ENCODE measurements around the gene ANO3. TPM values are rescaled to one million over a fixed set of nuclear protein-coding genes. Genes with fewer than 3 reads are reported as not detected.

ANO3 gene
- total and polyA plus RNA-seq, 2 of the 8 experiments (the other 6 are each of a cell fraction or from before 2014, with no cell fraction given), result not detected

DNA sequence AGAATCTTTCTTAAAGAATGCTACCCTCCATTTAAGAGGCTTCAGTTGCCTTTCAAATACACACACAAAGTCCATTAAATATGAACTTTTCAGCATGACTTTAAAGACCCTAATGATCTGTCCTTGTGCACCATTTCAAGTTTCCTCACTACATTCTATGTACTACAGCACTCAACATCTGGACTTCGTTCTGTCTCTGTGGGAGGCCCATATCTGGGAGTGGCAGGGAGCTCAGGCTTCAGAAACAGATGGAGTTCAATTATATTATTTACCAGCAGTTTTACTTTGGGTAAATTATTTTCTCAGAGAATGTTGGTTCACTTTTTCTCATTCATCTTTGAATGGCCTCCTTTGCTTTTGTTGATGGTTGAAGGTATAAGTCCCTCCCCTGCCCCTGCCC is 67.4 kb downstream of the ANO3 start:
- ChIA-PET CTCF (ENCODE audit: partially characterized antibody) (no interaction called here), POLR2A (ENCODE audit: partially characterized antibody) (no interaction called here)
- no peak for FAIRE-seq
- TF ChIP-seq SP1 (IDR thresholded peaks at IDR 0.05; ENCODE audit: low read depth, low read length) (no peak), TBP (IDR thresholded peaks at IDR 0.05; ENCODE audit: low read depth, low read length) (no peak), SAP30 (IDR thresholded peaks at IDR 0.05; ENCODE audit: insufficient read depth, insufficient replicate concordance, low read length) (no peak), SIRT6 (IDR thresholded peaks at IDR 0.05; ENCODE audit: low read length) (no peak), RXRA (IDR thresholded peaks at IDR 0.05; ENCODE audit: insufficient read depth, low read depth, low read length) (no peak), BACH1 (IDR thresholded peaks at IDR 0.05; ENCODE audit: low read length) (no peak), RAD21 (IDR thresholded peaks at IDR 0.05 in 1 of 2, conservative IDR thresholded peaks at IDR 0.05 in 1 of 2; ENCODE audit: low read depth in 2 of 2, low read length in 2 of 2) (no peak), JUN (IDR thresholded peaks at IDR 0.05; ENCODE audit: low read depth, low read length) (no peak), RFX5 (IDR thresholded peaks at IDR 0.05; ENCODE audit: borderline replicate concordance, low read depth, low read length) (no peak), YY1 (IDR thresholded peaks at IDR 0.05; ENCODE audit: low read depth, low read length) (no peak), TCF12 (IDR thresholded peaks at IDR 0.05; ENCODE audit: low read depth, low read length) (no peak), GABPA (IDR thresholded peaks at IDR 0.05; ENCODE audit: borderline replicate concordance, insufficient read depth, low read length) (no peak), KDM4A (IDR thresholded peaks at IDR 0.05; ENCODE audit: low read depth, low read length, severe bottlenecking) (no peak), POLR2AphosphoS5 (IDR thresholded peaks at IDR 0.05; ENCODE audit: low read depth, low read length) (no peak)
- TF ChIP-seq, protein P1, sequence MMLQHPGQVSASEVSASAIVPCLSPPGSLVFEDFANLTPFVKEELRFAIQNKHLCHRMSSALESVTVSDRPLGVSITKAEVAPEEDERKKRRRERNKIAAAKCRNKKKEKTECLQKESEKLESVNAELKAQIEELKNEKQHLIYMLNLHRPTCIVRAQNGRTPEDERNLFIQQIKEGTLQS (IDR thresholded peaks at IDR 0.05; ENCODE audit: insufficient read depth, low read depth, low read length), result no peak

More for the DNA sequence above, 67.4 kb downstream of the ANO3 start:
- no peak overlapping the region for H3K4me3 ChIP-seq (ENCODE audit: extremely low read depth in 1 of 4, insufficient read depth in 2 of 4, low read depth in 3 of 4, low read length in 4 of 4)
- no peak overlapping the region for H4K5ac ChIP-seq (ENCODE audit: insufficient read length, low read depth, low read length)
- H2BK120ac ChIP-seq (replicated peaks; ENCODE audit: low read depth, low read length), result no peak overlapping the region
- no peak overlapping the region for H2BK20ac ChIP-seq (ENCODE audit: low read length)
- no peaks in the 10 kb centered on the region for H3K4me1 ChIP-seq (replicated peaks in 1 of 4; ENCODE audit: control insufficient read depth in 3 of 4, insufficient read depth in 4 of 4, low read length in 3 of 4)
- H3K23ac ChIP-seq (ENCODE audit: insufficient read length), result no peak overlapping the region
- H2BK5ac ChIP-seq (ENCODE audit: low read depth, low read length), result no peak overlapping the region
- DNase-seq (ENCODE audit: low read depth in 1 of 2, low spot score in 2 of 2), result no peak
- no peak overlapping the region for H3K56ac ChIP-seq (replicated peaks; ENCODE audit: insufficient read length, low read depth, low read length)
- no peaks in the 10 kb centered on the region for H3K9me3 ChIP-seq (ENCODE audit: insufficient read depth in 2 of 2, low read depth in 1 of 2, low read length in 1 of 2)
- H2BK12ac ChIP-seq (ENCODE audit: low read depth, low read length), result no peak overlapping the region
- H4K8ac ChIP-seq (ENCODE audit: extremely low read depth, insufficient read depth, low read length), result no peak overlapping the region
- no peaks in the 10 kb centered on the region for H3K36me3 ChIP-seq (ENCODE audit: control insufficient read depth in 2 of 4, insufficient read depth in 4 of 4, low read length in 3 of 4)
- no peaks in the 10 kb centered on the region for H3K79me2 ChIP-seq (ENCODE audit: control insufficient read depth in 1 of 2, insufficient read depth in 2 of 2, low read length in 2 of 2)
- H2AK5ac ChIP-seq (ENCODE audit: low read depth, low read length), result no peak overlapping the region
- no peak overlapping the region for H3K9ac ChIP-seq (replicated peaks in 1 of 4; ENCODE audit: extremely low read depth in 1 of 4, low read depth in 3 of 4, low read length in 3 of 4)
- H3K4ac ChIP-seq (replicated peaks; ENCODE audit: insufficient read length, low read depth, low read length), result no peak overlapping the region
- H3K27ac ChIP-seq (ENCODE audit: low read depth, low read length), result no peak overlapping the region
- H3K27me3 ChIP-seq (replicated peaks in 1 of 4; ENCODE audit: control insufficient read depth in 3 of 4, extremely low read depth in 1 of 4, insufficient read depth in 3 of 4, low read length in 3 of 4), result no peaks in the 10 kb centered on the region
- H3K18ac ChIP-seq (ENCODE audit: extremely low read depth, low read length), result no peak overlapping the region
- 96% methylated on average over 1 of the region's 1 CpG; no CpG with 5 or more reads in 1 of the 2 experiments for WGBS, 2 experiments (ENCODE audit: extremely low coverage in 1 of 2, insufficient coverage in 1 of 2, insufficient read length in 1 of 2, insufficient replicate concordance in 2 of 2, low coverage in 1 of 2, low lambda C conversion rate in 2 of 2, missing lambda C conversion rate in 1 of 2)
- H3K4me2 ChIP-seq (ENCODE audit: insufficient read depth in 1 of 2, low read depth in 2 of 2, low read length in 2 of 2), result no peak overlapping the region
- no peaks in the 10 kb centered on the region for H3K23me2 ChIP-seq (ENCODE audit: low read depth, low read length)
- H3K14ac ChIP-seq (ENCODE audit: insufficient read length), result no peak overlapping the region
- no peak overlapping the region for H2AFZ ChIP-seq (ENCODE audit: low read length)
- H2BK15ac ChIP-seq (ENCODE audit: low read length), result no peak overlapping the region
- H4K20me1 ChIP-seq (replicated peaks in 1 of 2; ENCODE audit: control insufficient read depth in 1 of 2, insufficient read depth in 2 of 2, low read length in 2 of 2), result no peaks in the 10 kb centered on the region
- no peaks in the 10 kb centered on the region for H3K79me1 ChIP-seq (ENCODE audit: low read depth, low read length)
- H4K91ac ChIP-seq (replicated peaks; ENCODE audit: insufficient read length, low read length), result no peak overlapping the region
